ENCODE data around the gene USP48.

Gene USP48

DNA sequence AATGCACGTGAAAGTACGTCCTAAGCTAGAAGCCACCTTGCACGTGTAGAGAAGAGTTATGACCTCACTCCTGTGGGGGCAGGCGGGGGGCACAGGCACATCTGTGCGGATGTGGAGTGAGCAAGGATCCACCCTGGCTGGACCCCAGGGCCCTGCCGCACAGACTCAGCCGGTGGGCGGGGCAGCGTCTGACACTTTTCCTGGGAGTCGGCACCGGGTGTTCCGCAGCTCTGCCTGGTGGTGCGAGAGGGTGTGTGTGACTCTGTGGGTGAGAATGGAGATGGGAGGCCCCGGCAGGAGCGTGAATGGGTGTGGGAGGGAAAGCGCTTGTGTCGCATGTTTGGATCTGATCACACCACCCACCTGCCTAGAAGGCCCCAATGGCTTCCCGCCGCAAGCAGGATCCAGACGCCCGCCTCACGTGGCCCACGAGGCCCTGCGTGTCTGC, 143.3 kb downstream of the USP48 start:
- DNase-seq = no peak
- Histone ChIP-seq H3K4me3 (ENCODE audit: low read depth, low read length) (no peak overlapping the region), H3K9me3 (ENCODE audit: severe bottlenecking) (no peaks in the 10 kb centered on the region), H3K27me3 (ENCODE audit: insufficient read depth, low read depth, severe bottlenecking) (no peaks in the 10 kb centered on the region), H3K27ac (no peak overlapping the region), H3K36me3 (0 out of 2 replicates have a peak, but pooled peaks cover 5% of the 10 kb centered on the region)
- TF ChIP-seq, protein P1, sequence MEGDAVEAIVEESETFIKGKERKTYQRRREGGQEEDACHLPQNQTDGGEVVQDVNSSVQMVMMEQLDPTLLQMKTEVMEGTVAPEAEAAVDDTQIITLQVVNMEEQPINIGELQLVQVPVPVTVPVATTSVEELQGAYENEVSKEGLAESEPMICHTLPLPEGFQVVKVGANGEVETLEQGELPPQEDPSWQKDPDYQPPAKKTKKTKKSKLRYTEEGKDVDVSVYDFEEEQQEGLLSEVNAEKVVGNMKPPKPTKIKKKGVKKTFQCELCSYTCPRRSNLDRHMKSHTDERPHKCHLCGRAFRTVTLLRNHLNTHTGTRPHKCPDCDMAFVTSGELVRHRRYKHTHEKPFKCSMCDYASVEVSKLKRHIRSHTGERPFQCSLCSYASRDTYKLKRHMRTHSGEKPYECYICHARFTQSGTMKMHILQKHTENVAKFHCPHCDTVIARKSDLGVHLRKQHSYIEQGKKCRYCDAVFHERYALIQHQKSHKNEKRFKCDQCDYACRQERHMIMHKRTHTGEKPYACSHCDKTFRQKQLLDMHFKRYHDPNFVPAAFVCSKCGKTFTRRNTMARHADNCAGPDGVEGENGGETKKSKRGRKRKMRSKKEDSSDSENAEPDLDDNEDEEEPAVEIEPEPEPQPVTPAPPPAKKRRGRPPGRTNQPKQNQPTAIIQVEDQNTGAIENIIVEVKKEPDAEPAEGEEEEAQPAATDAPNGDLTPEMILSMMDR (IDR thresholded peaks at IDR 0.05; ENCODE audit: low read depth, low read length) = no peak

DNA sequence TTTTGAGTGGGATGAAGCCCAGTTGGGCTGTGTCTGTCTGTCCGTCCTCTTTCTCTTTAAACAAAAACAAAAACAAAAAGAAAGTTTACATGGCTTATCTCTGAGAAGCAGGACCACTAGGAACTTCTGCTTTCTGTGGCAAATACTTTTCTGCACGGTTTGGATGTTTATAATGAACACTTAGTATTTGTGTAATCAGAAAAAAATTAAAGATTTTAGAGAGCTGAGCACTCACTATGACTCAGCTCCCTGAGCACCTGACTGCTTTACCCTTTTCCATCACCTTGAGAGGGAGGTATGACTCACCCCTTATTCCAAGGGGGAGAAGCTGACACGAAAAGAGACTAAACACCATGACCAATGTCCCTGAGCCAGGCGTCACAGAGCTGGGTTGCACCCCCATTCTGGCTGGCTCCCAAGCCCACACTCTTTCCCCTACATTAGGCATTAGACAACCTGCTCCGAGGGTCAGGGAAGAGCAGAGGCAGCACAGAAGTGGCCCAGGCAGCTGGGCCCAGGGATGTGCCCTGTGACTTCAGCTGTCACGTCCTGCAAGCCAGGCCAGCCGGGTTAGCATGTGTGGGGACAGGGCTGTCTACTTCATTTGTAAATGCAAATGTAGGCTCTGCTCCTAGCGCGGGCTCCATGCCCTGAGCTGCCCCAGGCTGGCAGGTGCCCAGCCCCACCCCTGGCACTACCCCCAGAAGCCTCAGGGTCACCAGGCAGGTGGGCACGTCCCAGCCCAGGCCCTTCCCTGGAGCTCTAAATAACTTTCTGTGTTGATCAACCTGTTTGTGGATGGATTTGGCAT, 144.2 kb downstream of the USP48 start:
- H3K9me3 ChIP-seq (ENCODE audit: severe bottlenecking) = no peaks in the 10 kb centered on the region
- H3K36me3 ChIP-seq = 0 out of 2 replicates have a peak, but pooled peaks cover 5% of the 10 kb centered on the region
- TF ChIP-seq, protein P1 (IDR thresholded peaks at IDR 0.05; ENCODE audit: low read depth, low read length) = no peak
- no peak for DNase-seq
- no peak overlapping the region for H3K4me3 ChIP-seq (ENCODE audit: low read depth, low read length)
- H3K27ac ChIP-seq = no peak overlapping the region
- H3K27me3 ChIP-seq (ENCODE audit: insufficient read depth, low read depth, severe bottlenecking) = no peaks in the 10 kb centered on the region

DNA sequence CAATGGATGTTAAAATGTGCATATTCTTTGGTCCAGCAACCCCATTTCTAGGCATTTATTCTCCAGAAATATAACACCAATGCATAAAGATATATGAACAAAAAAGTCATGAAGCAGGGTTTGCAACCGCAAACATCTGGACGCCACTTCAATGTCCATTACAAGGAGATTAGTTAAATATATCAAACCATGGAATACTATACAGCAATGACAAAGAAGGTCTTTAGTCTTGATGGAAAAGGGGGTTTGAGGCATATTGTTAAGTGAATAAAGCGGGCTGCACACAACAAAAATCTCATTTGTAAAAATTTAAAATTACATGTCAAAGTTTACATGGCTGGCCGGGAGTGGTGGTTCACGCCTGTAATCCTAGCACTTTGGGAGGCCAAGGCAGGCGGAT, 145.4 kb downstream of the USP48 start:
- Histone ChIP-seq H3K27ac (no peak overlapping the region), H3K9me3 (ENCODE audit: severe bottlenecking) (no peaks in the 10 kb centered on the region), H3K4me3 (ENCODE audit: low read depth, low read length) (no peak overlapping the region), H3K36me3 (0 out of 2 replicates have a peak, but pooled peaks cover 5% of the 10 kb centered on the region), H3K27me3 (ENCODE audit: insufficient read depth, low read depth, severe bottlenecking) (no peaks in the 10 kb centered on the region)
- TF ChIP-seq, protein P1 (IDR thresholded peaks at IDR 0.05; ENCODE audit: low read depth, low read length) = no peak
- DNase-seq = no peak

DNA sequence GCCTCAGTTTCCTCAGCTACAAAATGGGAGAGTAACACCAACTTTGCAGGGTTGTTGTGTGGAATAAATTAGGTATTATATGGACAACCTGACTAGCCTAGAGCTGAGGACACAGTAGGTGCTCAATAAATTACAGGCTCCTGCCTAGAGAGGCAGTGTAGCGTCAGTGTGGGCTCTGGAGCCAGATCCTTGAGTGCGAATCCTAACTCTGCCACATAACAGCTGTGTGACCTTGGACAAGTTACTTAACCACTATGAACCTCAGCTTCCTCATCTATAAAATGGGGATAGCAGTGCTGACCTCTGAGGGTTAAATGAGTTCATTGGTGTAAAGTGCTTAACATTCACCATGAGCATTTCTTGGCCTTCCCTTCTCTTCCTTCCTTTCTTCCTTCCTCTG, 146.9 kb downstream of the USP48 start:
- H3K27ac ChIP-seq = no peak overlapping the region
- H3K4me3 ChIP-seq (ENCODE audit: low read depth, low read length) = no peak overlapping the region
- no peaks in the 10 kb centered on the region for H3K9me3 ChIP-seq (ENCODE audit: severe bottlenecking)
- no peak for DNase-seq
- TF ChIP-seq, protein P1 (IDR thresholded peaks at IDR 0.05; ENCODE audit: low read depth, low read length) = no peak
- 0 out of 2 replicates have a peak, but pooled peaks cover 5% of the 10 kb centered on the region for H3K36me3 ChIP-seq
- H3K27me3 ChIP-seq (ENCODE audit: insufficient read depth, low read depth, severe bottlenecking) = no peaks in the 10 kb centered on the region

DNA sequence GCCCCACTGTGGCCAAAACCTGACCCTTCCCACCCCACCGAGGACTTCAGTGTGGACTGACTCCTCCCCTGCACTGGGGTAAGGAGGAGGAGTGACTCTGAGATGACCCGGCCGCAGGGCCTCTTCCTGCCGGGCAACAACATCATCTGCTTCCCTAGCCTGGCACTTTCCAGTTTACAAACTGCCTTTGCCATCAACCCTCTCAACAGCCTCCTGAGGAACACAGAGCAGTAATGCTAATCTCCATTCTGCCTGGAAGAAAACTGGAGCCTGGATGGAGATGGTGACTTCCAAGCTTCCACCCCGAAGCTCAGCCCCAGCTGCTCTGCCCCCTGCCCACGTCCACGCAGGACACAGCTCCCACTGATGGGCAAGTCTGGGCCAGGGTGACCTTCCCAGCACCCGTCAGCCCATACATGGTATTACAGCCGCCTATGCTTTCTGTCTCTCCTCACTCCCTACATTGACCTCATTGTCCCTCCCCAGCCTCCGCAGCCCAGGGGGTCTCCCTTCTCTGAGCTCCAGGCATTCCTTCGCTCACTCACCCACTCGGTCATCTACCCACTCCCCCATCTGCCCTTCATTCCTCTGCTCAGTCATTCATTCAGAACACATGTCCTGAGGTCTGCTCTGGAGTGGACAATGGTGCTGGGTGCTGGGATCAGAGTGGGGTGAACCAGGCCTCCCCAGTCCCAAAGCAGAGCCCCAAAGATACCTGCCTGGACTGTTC, 148.0 kb downstream of the USP48 start:
- Histone ChIP-seq H3K9me3 (ENCODE audit: severe bottlenecking) (no peaks in the 10 kb centered on the region), H3K27ac (no peak overlapping the region), H3K4me3 (ENCODE audit: low read depth, low read length) (no peak overlapping the region), H3K27me3 (ENCODE audit: insufficient read depth, low read depth, severe bottlenecking) (no peaks in the 10 kb centered on the region), H3K36me3 (0 out of 2 replicates have a peak, but pooled peaks cover 5% of the 10 kb centered on the region)
- DNase-seq = no peak
- TF ChIP-seq, protein P1 (IDR thresholded peaks at IDR 0.05; ENCODE audit: low read depth, low read length) = no peak
